ENCODE results near the gene NDUFA3. TPM values are rescaled to one million over a fixed set of nuclear protein-coding genes. Genes with fewer than 3 reads are reported as not detected.
A peak's percentile ranks its signal among the peaks of the same experiment; 100 is the strongest.

Gene NDUFA3
- total RNA-seq, 2 donors from 2014 or later, result 59.3 to 105 TPM

- no peak for DNase-seq (ENCODE audit: low spot score)
- intact Hi-C loops (cut with DNase I), result no loop called here
Observed at GRCh38 chr19:54133957-54134590, 31.4 kb downstream of the NDUFA3 start.

GRCh38 chr19:54136086-54136863 lies 33.6 kb downstream of the NDUFA3 start:
- DNase-seq (ENCODE audit: low spot score), result no peak
- intact Hi-C loops (cut with DNase I), result no loop called here

- peak; percentile 100 for DNase-seq (ENCODE audit: low spot score)
- intact Hi-C loops (cut with DNase I), result no loop called here
Observed at GRCh38 chr19:54136864-54137698, 34.4 kb downstream of the NDUFA3 start.

- no peak for DNase-seq (ENCODE audit: low spot score)
- intact Hi-C loops (cut with DNase I), result no loop called here
Observed at GRCh38 chr19:54137699-54138488, 35.2 kb downstream of the NDUFA3 start, which contains the start of gene CNOT3. Gene CNOT3, plus strand, starts transcription at chr19:54137762. Its CDS starts 5,217 bp downstream, at chr19:54142979.

- no peak for DNase-seq (ENCODE audit: low spot score)
- intact Hi-C loops (cut with DNase I), result no loop called here
Observed at GRCh38 chr19:54138489-54139256, 36.0 kb downstream of the NDUFA3 start.

- DNase-seq (ENCODE audit: low spot score), result no peak
- intact Hi-C loops (cut with DNase I), result no loop called here
Observed at GRCh38 chr19:54141356-54141755, 38.7 kb downstream of the NDUFA3 start.

- intact Hi-C loops (cut with DNase I), result no loop called here
Observed at GRCh38 chr19:54142166-54142780, 39.6 kb downstream of the NDUFA3 start.

GRCh38 chr19:54145541-54146158 lies 43.0 kb downstream of the NDUFA3 start:
- intact Hi-C loops (cut with DNase I), result no loop called here
- no peak for DNase-seq (ENCODE audit: low spot score)

More at GRCh38 chr19:54142166-54142780, 39.6 kb downstream of the NDUFA3 start:
- no peak for DNase-seq (ENCODE audit: low spot score)

GRCh38 chr19:54147676-54148075 lies 45.0 kb downstream of the NDUFA3 start:
- DNase-seq (ENCODE audit: low spot score), result no peak
- intact Hi-C loops (cut with DNase I), result no loop called here

GRCh38 chr19:54148158-54148557 lies 45.5 kb downstream of the NDUFA3 start:
- DNase-seq (ENCODE audit: low spot score), result no peak
- intact Hi-C loops (cut with DNase I), result no loop called here

GRCh38 chr19:54149021-54149812 lies 46.6 kb downstream of the NDUFA3 start:
- DNase-seq (ENCODE audit: low spot score), result no peak

GRCh38 chr19:54151362-54152035 lies 48.8 kb downstream of the NDUFA3 start:
- intact Hi-C loops (cut with DNase I), result loop anchor here in 1 of 2 donors (10.0 kb wide), 1 partner anchor 237 kb away; no protein-coding TSS in a partner anchor
- DNase-seq (ENCODE audit: low spot score), result no peak

More at GRCh38 chr19:54149021-54149812, 46.6 kb downstream of the NDUFA3 start:
- intact Hi-C loops (cut with DNase I), result no loop called here

- intact Hi-C loops (cut with DNase I), result loop anchor here in 1 of 2 donors (10.0 kb wide), 1 partner anchor 237 kb away; no protein-coding TSS in a partner anchor
- no peak for DNase-seq (ENCODE audit: low spot score)
Observed at GRCh38 chr19:54152267-54152666, 49.6 kb downstream of the NDUFA3 start.

- no peak for DNase-seq (ENCODE audit: low spot score)
- intact Hi-C loops (cut with DNase I), result loop anchor here in 1 of 2 donors (10.0 kb wide), 1 partner anchor 238 kb away; no protein-coding TSS in a partner anchor
Observed at GRCh38 chr19:54152878-54153524, 50.3 kb downstream of the NDUFA3 start.

- no peak for DNase-seq (ENCODE audit: low spot score)
- intact Hi-C loops (cut with DNase I), result loop anchor here in 1 of 2 donors (10.0 kb wide), 1 partner anchor 239 kb away; no protein-coding TSS in a partner anchor
Observed at GRCh38 chr19:54153731-54154326, 51.2 kb downstream of the NDUFA3 start.
